Stimulated activated CD4-positive, alpha-beta T cell treated with anti-CD3 and anti-CD28 coated beads, TNF-alpha, amount 100 ng/mL, for 48 hours (primary cell): Measurements from ENCODE around the gene IFNA16.
"Not testable (repeated sequence)": the region's sequence is repeated elsewhere in the genome, so short reads cannot be mapped to it uniquely, and the experiment has no call there.

Experiments
- DNase-seq, 3 donors: peaks; one replicate each; pipeline ENCODE4 v3.0.0-alpha.2; 2020; ENCODE audit warnings: low read depth in 3 of 3

Gene IFNA16

GRCh38 chr9:21194867-21195776 lies 22.0 kb downstream of the IFNA16 start:
- DNase-seq, result not testable (repeated sequence)

GRCh38 chr9:21187487-21187886 lies 29.6 kb downstream of the IFNA16 start, which contains the start of gene IFNA4:
Gene IFNA4, minus strand, starts transcription at chr9:21187587. Its CDS starts 56 bp downstream, at chr9:21187531.
- not testable (repeated sequence) for DNase-seq

DNA sequence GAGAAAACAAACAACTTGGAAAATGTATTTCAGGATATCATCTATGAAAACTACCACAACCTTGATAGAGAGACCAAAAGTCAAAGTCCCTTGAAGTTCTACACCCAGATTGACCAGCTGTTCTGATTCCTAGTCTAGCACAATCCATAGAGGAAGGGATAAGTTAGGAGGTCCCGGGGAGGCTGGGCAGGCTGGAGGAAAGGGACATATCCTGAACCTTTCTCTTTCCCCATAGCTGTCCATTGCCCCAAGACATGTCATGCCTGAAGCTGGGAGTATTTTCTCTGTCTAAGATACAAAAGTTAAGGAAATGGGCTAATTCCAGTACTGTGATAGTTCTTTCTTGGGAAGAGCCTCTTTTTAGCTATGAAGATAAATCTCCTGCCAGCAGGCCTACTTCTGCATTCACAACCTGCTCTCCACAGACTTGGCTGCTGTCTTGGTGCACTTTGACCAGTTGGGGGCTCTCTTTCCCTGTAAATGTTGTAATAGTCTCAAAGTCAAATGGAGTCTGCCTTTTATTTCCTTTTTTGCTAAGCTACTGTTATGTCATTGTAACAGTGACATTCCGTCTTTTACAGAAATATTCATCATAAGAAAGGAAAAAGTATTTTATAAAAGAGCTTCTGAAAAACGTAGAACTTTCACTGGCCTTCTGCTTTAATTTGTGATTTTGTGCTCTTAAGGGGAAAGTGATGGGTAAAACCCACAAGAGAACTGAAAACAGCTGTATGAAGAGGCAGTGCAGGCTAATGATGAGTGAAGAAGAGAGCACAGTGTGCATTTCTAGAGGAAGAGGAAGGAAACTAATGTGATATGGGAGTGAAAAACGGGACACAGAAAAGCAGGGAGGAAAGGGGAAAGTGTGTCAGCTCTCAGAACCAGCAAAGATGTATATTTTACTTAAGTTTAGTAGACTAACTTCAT lies 34.0 kb downstream of the IFNA16 start:
- not testable (repeated sequence) for DNase-seq

- no peak for DNase-seq
Measured at GRCh38 chr9:21174671-21175070, 42.4 kb downstream of the IFNA16 start.

GRCh38 chr9:21172156-21172555 lies 45.0 kb downstream of the IFNA16 start:
- DNase-seq, result no peak

DNA sequence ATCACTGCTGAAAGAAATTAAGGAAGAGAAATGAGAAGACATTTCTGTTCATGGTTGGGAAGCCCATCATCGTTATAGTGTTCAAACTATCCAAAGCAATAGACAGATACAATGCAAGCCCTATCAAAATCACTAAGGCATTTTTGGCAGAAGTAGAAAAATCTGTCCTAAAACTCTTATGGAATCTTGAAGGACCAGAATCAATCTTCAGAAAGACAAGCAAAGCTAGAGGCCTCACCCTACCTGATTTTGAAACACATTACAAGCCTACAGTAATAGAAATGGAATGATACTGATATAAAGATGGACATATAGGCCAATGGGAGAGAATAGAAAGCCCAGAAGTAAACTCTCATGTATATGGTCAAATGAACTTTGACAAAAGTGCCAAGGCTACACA lies 45.8 kb downstream of the IFNA16 start:
- DNase-seq, result no peak

GRCh38 chr9:21166560-21166959 lies 50.6 kb downstream of the IFNA16 start, which contains the start of gene IFNA21:
Gene IFNA21, minus strand, starts transcription at chr9:21166660. Its CDS starts 48 bp downstream, at chr9:21166612.
- not testable (repeated sequence) for DNase-seq
